Fibroblast of mammary gland (primary cell): Measurements from ENCODE around the gene LRMDA.

Experiments
- DNase-seq: peaks from one replicate; pipeline ENCODE4 v3.0.0-alpha.2; 2010; ENCODE audit warnings: low read depth
- H3K4me3 ChIP-seq: 2 replicates; pipeline ENCODE4 v1.5.1; 2011; ENCODE audit warnings: low read depth, mild to moderate bottlenecking, low read length, moderate library complexity; ENCODE audit not compliant: control insufficient read depth
- TF ChIP-seq, protein P1 (sequence below): conservative IDR thresholded peaks from 2 replicates; pipeline ENCODE4 v1.5.1; 2011; ENCODE audit warnings: low read depth, low read length, inconsistent platforms; ENCODE audit not compliant: control insufficient read depth, insufficient read depth

LRMDA gene

GRCh38 chr10:75980419-75981002, 549.1 kb downstream of the LRMDA start:
- H3K4me3 ChIP-seq: no peak overlapping the region
- TF ChIP-seq, protein P1, sequence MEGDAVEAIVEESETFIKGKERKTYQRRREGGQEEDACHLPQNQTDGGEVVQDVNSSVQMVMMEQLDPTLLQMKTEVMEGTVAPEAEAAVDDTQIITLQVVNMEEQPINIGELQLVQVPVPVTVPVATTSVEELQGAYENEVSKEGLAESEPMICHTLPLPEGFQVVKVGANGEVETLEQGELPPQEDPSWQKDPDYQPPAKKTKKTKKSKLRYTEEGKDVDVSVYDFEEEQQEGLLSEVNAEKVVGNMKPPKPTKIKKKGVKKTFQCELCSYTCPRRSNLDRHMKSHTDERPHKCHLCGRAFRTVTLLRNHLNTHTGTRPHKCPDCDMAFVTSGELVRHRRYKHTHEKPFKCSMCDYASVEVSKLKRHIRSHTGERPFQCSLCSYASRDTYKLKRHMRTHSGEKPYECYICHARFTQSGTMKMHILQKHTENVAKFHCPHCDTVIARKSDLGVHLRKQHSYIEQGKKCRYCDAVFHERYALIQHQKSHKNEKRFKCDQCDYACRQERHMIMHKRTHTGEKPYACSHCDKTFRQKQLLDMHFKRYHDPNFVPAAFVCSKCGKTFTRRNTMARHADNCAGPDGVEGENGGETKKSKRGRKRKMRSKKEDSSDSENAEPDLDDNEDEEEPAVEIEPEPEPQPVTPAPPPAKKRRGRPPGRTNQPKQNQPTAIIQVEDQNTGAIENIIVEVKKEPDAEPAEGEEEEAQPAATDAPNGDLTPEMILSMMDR: no peak
- DNase-seq: no peak

- DNase-seq: peak; percentile 87
- TF ChIP-seq, protein P1: no peak
These were observed 551.4 kb downstream of the LRMDA start for GRCh38 chr10:75982611-75983369.

DNA sequence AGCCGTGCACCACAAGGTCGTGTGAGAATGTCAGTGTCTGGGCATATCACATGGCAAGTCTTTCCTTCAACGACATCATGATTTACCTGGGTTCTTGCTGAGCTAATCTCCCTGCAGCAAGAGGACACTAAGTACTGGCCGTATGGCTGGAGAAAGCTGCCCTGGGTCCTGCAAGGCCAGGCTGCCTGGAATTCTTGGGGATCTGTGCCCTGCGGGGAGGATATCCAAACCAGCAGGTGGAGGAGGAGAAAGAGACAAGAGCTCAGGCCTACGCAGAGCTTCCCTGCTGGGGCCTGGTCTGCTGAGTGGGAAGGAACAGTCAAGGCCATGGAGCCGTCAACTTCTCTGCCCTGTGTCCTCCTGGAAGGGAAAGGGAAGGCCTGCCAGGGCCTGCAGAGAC, 552.6 kb downstream of the LRMDA start:
- TF ChIP-seq, protein P1: no peak
- DNase-seq: no peak
- no peak overlapping the region for H3K4me3 ChIP-seq

More at GRCh38 chr10:75982611-75983369, 551.4 kb downstream of the LRMDA start:
- H3K4me3 ChIP-seq: no peak overlapping the region

GRCh38 chr10:75987616-75988015, 556.2 kb downstream of the LRMDA start:
- peak; percentile 56 for DNase-seq
- TF ChIP-seq, protein P1: no peak
- no peak overlapping the region for H3K4me3 ChIP-seq

- H3K4me3 ChIP-seq: no peak overlapping the region
- TF ChIP-seq, protein P1: no peak
- no peak for DNase-seq
These were observed 563.1 kb downstream of the LRMDA start for GRCh38 chr10:75994357-75995040.

GRCh38 chr10:75995041-75995430, 563.6 kb downstream of the LRMDA start:
- TF ChIP-seq, protein P1: no peak
- H3K4me3 ChIP-seq: no peak overlapping the region
- no peak for DNase-seq
